Measurements from ENCODE around the gene NTSR1.

Gene NTSR1

GRCh38 chr20:62693524-62693922, 15.1 kb upstream of the NTSR1 start:
- Histone ChIP-seq H3K4me1 (ENCODE audit: insufficient read depth, poor library complexity, severe bottlenecking) (no peaks in the 10 kb centered on the region), H3K9me3 (ENCODE audit: severe bottlenecking) (no peaks in the 10 kb centered on the region), H3K27me3 (ENCODE audit: insufficient read depth, poor library complexity, severe bottlenecking) (peaks cover 34% of the 10 kb centered on the region), H3K36me3 (ENCODE audit: low read depth) (no peaks in the 10 kb centered on the region), H3K4me3 (ENCODE audit: severe bottlenecking) (no peak overlapping the region), H3K27ac (ENCODE audit: poor library complexity, severe bottlenecking) (no peak overlapping the region)
- no peak for TF ChIP-seq CTCF (IDR thresholded peaks at IDR 0.05; ENCODE audit: poor library complexity, severe bottlenecking)
- DNase-seq (ENCODE audit: low spot score) (no peak), ATAC-seq (ENCODE audit: low read depth) (no peak)

- TF ChIP-seq CTCF (IDR thresholded peaks at IDR 0.05; ENCODE audit: poor library complexity, severe bottlenecking), result no peak
- Histone ChIP-seq H3K4me3 (ENCODE audit: severe bottlenecking) (no peak overlapping the region), H3K9me3 (ENCODE audit: severe bottlenecking) (no peaks in the 10 kb centered on the region), H3K27me3 (ENCODE audit: insufficient read depth, poor library complexity, severe bottlenecking) (peaks cover 34% of the 10 kb centered on the region), H3K27ac (ENCODE audit: poor library complexity, severe bottlenecking) (no peak overlapping the region), H3K4me1 (ENCODE audit: insufficient read depth, poor library complexity, severe bottlenecking) (no peaks in the 10 kb centered on the region), H3K36me3 (ENCODE audit: low read depth) (no peaks in the 10 kb centered on the region)
- no peak for DNase-seq (ENCODE audit: low spot score)
- ATAC-seq (ENCODE audit: low read depth), result no peak
Measured at GRCh38 chr20:62694106-62694505, 14.5 kb upstream of the NTSR1 start.

DNA sequence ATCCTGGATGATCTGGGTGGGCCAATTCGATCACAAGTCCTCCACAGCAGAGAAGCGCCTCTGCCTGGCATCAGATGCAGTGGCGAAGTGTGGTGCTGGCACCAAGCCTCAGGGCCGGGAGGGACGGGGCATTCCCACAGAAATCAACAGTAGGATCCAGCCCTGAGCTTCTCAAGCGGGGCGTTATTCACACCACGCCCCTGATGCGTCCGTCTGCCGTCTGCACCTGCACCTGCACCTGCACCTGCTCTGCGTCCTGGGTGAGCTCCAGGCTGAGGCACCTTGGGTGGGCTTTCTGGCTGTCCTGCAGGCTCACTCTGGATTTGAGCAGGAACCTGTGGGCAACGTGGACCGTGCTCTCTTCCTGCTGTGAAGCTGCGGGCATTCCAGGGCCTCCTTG, 13.8 kb upstream of the NTSR1 start:
- Histone ChIP-seq H3K4me1 (ENCODE audit: insufficient read depth, poor library complexity, severe bottlenecking) (no peaks in the 10 kb centered on the region), H3K9me3 (ENCODE audit: severe bottlenecking) (no peaks in the 10 kb centered on the region), H3K36me3 (ENCODE audit: low read depth) (no peaks in the 10 kb centered on the region), H3K27ac (ENCODE audit: poor library complexity, severe bottlenecking) (no peak overlapping the region), H3K4me3 (ENCODE audit: severe bottlenecking) (no peak overlapping the region), H3K27me3 (ENCODE audit: insufficient read depth, poor library complexity, severe bottlenecking) (peaks cover 34% of the 10 kb centered on the region)
- ATAC-seq (ENCODE audit: low read depth), result no peak
- DNase-seq (ENCODE audit: low spot score), result peak; percentile 75
- no peak for TF ChIP-seq CTCF (IDR thresholded peaks at IDR 0.05; ENCODE audit: poor library complexity, severe bottlenecking)

GRCh38 chr20:62695448-62696414, 12.9 kb upstream of the NTSR1 start:
- TF ChIP-seq CTCF (IDR thresholded peaks at IDR 0.05; ENCODE audit: poor library complexity, severe bottlenecking), result no peak
- Histone ChIP-seq H3K27me3 (ENCODE audit: insufficient read depth, poor library complexity, severe bottlenecking) (peaks cover 34% of the 10 kb centered on the region), H3K9me3 (ENCODE audit: severe bottlenecking) (no peaks in the 10 kb centered on the region), H3K27ac (ENCODE audit: poor library complexity, severe bottlenecking) (no peak overlapping the region), H3K4me1 (ENCODE audit: insufficient read depth, poor library complexity, severe bottlenecking) (no peaks in the 10 kb centered on the region), H3K36me3 (ENCODE audit: low read depth) (no peaks in the 10 kb centered on the region), H3K4me3 (ENCODE audit: severe bottlenecking) (no peak overlapping the region)
- peak; percentile 80 for DNase-seq (ENCODE audit: low spot score)
- ATAC-seq (ENCODE audit: low read depth), result peak; percentile 10; the same call in 1 of the 3 replicates

- ATAC-seq (ENCODE audit: low read depth), result no peak
- Histone ChIP-seq H3K27me3 (ENCODE audit: insufficient read depth, poor library complexity, severe bottlenecking) (peaks cover 34% of the 10 kb centered on the region), H3K9me3 (ENCODE audit: severe bottlenecking) (no peaks in the 10 kb centered on the region), H3K27ac (ENCODE audit: poor library complexity, severe bottlenecking) (no peak overlapping the region), H3K4me3 (ENCODE audit: severe bottlenecking) (no peak overlapping the region), H3K36me3 (ENCODE audit: low read depth) (no peaks in the 10 kb centered on the region), H3K4me1 (ENCODE audit: insufficient read depth, poor library complexity, severe bottlenecking) (no peaks in the 10 kb centered on the region)
- no peak for DNase-seq (ENCODE audit: low spot score)
- no peak for TF ChIP-seq CTCF (IDR thresholded peaks at IDR 0.05; ENCODE audit: poor library complexity, severe bottlenecking)
Measured at GRCh38 chr20:62696434-62696957, 12.1 kb upstream of the NTSR1 start.

All from RWPE2 (cell line).